Measurements from ENCODE around the gene DNMT1.
A peak's percentile ranks its signal among the peaks of the same experiment; 100 is the strongest.

DNMT1 gene

GRCh38 chr19:10115392-10116084 lies 79.2 kb downstream of the DNMT1 start:
- Histone ChIP-seq H3K4ac (ENCODE audit: low read length) (no peak overlapping the region), H2BK120ac (ENCODE audit: low read depth, low read length) (peak overlapping the region; percentile 17)
- no CpG with 5 or more reads among the region's 45 CpGs for WGBS, 2 donors (ENCODE audit: extremely low coverage in 2 of 2, insufficient read length in 2 of 2, insufficient replicate concordance in 1 of 2)

GRCh38 chr19:10114651-10115391 lies 79.9 kb downstream of the DNMT1 start:
- H3K4me2 ChIP-seq (ENCODE audit: insufficient read depth, low read length, poor library complexity, severe bottlenecking) = no peak overlapping the region
- no peak for DNase-seq (ENCODE audit: low spot score)
- peak overlapping the region; percentile 56 for H3K14ac ChIP-seq (ENCODE audit: low read length)
- no peak overlapping the region for H3K4me3 ChIP-seq (ENCODE audit: low read length in 2 of 2)
- H3K18ac ChIP-seq (ENCODE audit: low read length) = no peak overlapping the region
- H2BK15ac ChIP-seq (ENCODE audit: low read length) = no peak overlapping the region
- no peak overlapping the region for H2BK12ac ChIP-seq (ENCODE audit: low read length)
- no peak overlapping the region for H3K4ac ChIP-seq (ENCODE audit: low read length)
- H2BK5ac ChIP-seq (ENCODE audit: low read length) = peak overlapping the region; percentile 11
- H4K8ac ChIP-seq (ENCODE audit: low read depth, low read length) = no peak overlapping the region
- H3K79me1 ChIP-seq (ENCODE audit: low read depth, low read length) = peaks cover 21% of the 10 kb centered on the region
- peak overlapping the region; percentile 85 for H3K23ac ChIP-seq (ENCODE audit: low read depth, low read length, poor library complexity)
- no peaks in the 10 kb centered on the region for H3K27me3 ChIP-seq (ENCODE audit: control insufficient read depth in 3 of 3, insufficient read depth in 3 of 3, low read depth in 1 of 3, low read length in 3 of 3)
- H2AFZ ChIP-seq (ENCODE audit: low read length) = no peak overlapping the region
- WGBS, 2 donors (ENCODE audit: extremely low coverage in 2 of 2, insufficient read length in 2 of 2, insufficient replicate concordance in 1 of 2) = no CpG with 5 or more reads among the region's 26 CpGs
- no peak overlapping the region for H3K27ac ChIP-seq (replicated peaks; ENCODE audit: low read length)
- H2BK120ac ChIP-seq (ENCODE audit: low read depth, low read length) = no peak overlapping the region
- no peak overlapping the region for H2AK5ac ChIP-seq (ENCODE audit: low read depth, low read length)
- peaks cover 6 to 8% of the 10 kb centered on the region in 2 donors for H3K4me1 ChIP-seq (ENCODE audit: control insufficient read depth in 2 of 2, insufficient read depth in 1 of 2, low read depth in 1 of 2, low read length in 2 of 2)
- H3K36me3 ChIP-seq (replicated peaks in 1 of 2; ENCODE audit: control insufficient read depth in 2 of 2, insufficient read depth in 2 of 2, low read length in 2 of 2) = peaks cover 55 to 81% of the 10 kb centered on the region in 2 donors
- H3K9me3 ChIP-seq (replicated peaks in 1 of 2; ENCODE audit: control insufficient read depth in 2 of 2, insufficient read depth in 1 of 2, low read depth in 1 of 2, low read length in 2 of 2) = no peaks in the 10 kb centered on the region
- H3K9ac ChIP-seq (ENCODE audit: low read depth, low read length, poor library complexity) = no peak overlapping the region
- no peak overlapping the region for H4K91ac ChIP-seq (ENCODE audit: low read depth, low read length, poor library complexity)

More at GRCh38 chr19:10115392-10116084, 79.2 kb downstream of the DNMT1 start:
- H2BK12ac ChIP-seq (ENCODE audit: low read length) = no peak overlapping the region
- H3K4me3 ChIP-seq (ENCODE audit: low read length in 2 of 2) = no peak overlapping the region
- peaks cover 21% of the 10 kb centered on the region for H3K79me1 ChIP-seq (ENCODE audit: low read depth, low read length)
- H3K27me3 ChIP-seq (ENCODE audit: control insufficient read depth in 3 of 3, insufficient read depth in 3 of 3, low read depth in 1 of 3, low read length in 3 of 3) = no peaks in the 10 kb centered on the region
- H2AK5ac ChIP-seq (ENCODE audit: low read depth, low read length) = peak overlapping the region; percentile 63
- H2BK15ac ChIP-seq (ENCODE audit: low read length) = no peak overlapping the region
- peak overlapping the region; percentile 25 for H3K23ac ChIP-seq (ENCODE audit: low read depth, low read length, poor library complexity)
- peaks cover 6 to 8% of the 10 kb centered on the region in 2 donors for H3K4me1 ChIP-seq (ENCODE audit: control insufficient read depth in 2 of 2, insufficient read depth in 1 of 2, low read depth in 1 of 2, low read length in 2 of 2)
- peak overlapping the region; percentile 44 for H3K9ac ChIP-seq (ENCODE audit: low read depth, low read length, poor library complexity)
- no peak overlapping the region for H3K18ac ChIP-seq (ENCODE audit: low read length)
- DNase-seq (ENCODE audit: low spot score) = no peak
- no peak overlapping the region for H4K8ac ChIP-seq (ENCODE audit: low read depth, low read length)
- H3K9me3 ChIP-seq (replicated peaks in 1 of 2; ENCODE audit: control insufficient read depth in 2 of 2, insufficient read depth in 1 of 2, low read depth in 1 of 2, low read length in 2 of 2) = no peaks in the 10 kb centered on the region
- H3K27ac ChIP-seq (replicated peaks; ENCODE audit: low read length) = no peak overlapping the region
- no peak overlapping the region for H2BK5ac ChIP-seq (ENCODE audit: low read length)
- no peak overlapping the region for H4K91ac ChIP-seq (ENCODE audit: low read depth, low read length, poor library complexity)
- H3K36me3 ChIP-seq (replicated peaks in 1 of 2; ENCODE audit: control insufficient read depth in 2 of 2, insufficient read depth in 2 of 2, low read length in 2 of 2) = peaks cover 49 to 73% of the 10 kb centered on the region in 2 donors
- no peak overlapping the region for H3K14ac ChIP-seq (ENCODE audit: low read length)
- no peak overlapping the region for H3K4me2 ChIP-seq (ENCODE audit: insufficient read depth, low read length, poor library complexity, severe bottlenecking)
- H2AFZ ChIP-seq (ENCODE audit: low read length) = no peak overlapping the region

- Histone ChIP-seq H3K4me2 (ENCODE audit: insufficient read depth, low read length, poor library complexity, severe bottlenecking) (no peak overlapping the region), H2BK12ac (ENCODE audit: low read length) (peak overlapping the region; percentile 41), H3K4me3 (ENCODE audit: low read length in 2 of 2) (no peak overlapping the region), H3K18ac (ENCODE audit: low read length) (no peak overlapping the region), H3K27ac (replicated peaks; ENCODE audit: low read length) (no peak overlapping the region), H3K27me3 (ENCODE audit: control insufficient read depth in 3 of 3, insufficient read depth in 3 of 3, low read depth in 1 of 3, low read length in 3 of 3) (no peaks in the 10 kb centered on the region), H2BK15ac (ENCODE audit: low read length) (no peak overlapping the region), H2BK120ac (ENCODE audit: low read depth, low read length) (no peak overlapping the region), H3K79me1 (ENCODE audit: low read depth, low read length) (peaks cover 22% of the 10 kb centered on the region), H2AK5ac (ENCODE audit: low read depth, low read length) (no peak overlapping the region), H3K4me1 (ENCODE audit: control insufficient read depth in 2 of 2, insufficient read depth in 1 of 2, low read depth in 1 of 2, low read length in 2 of 2) (peaks cover 4% of the 10 kb centered on the region in 2 donors), H3K9me3 (replicated peaks in 1 of 2; ENCODE audit: control insufficient read depth in 2 of 2, insufficient read depth in 1 of 2, low read depth in 1 of 2, low read length in 2 of 2) (no peaks in the 10 kb centered on the region), H2BK5ac (ENCODE audit: low read length) (peak overlapping the region; percentile 11), H4K8ac (ENCODE audit: low read depth, low read length) (no peak overlapping the region), H3K36me3 (replicated peaks in 1 of 2; ENCODE audit: control insufficient read depth in 2 of 2, insufficient read depth in 2 of 2, low read length in 2 of 2) (peaks cover 62 to 88% of the 10 kb centered on the region in 2 donors), H3K14ac (ENCODE audit: low read length) (peak overlapping the region; percentile 56), H2AFZ (ENCODE audit: low read length) (no peak overlapping the region), H3K23ac (ENCODE audit: low read depth, low read length, poor library complexity) (peak overlapping the region; percentile 85), H3K4ac (ENCODE audit: low read length) (peak overlapping the region; percentile 11), H3K9ac (ENCODE audit: low read depth, low read length, poor library complexity) (no peak overlapping the region), H4K91ac (ENCODE audit: low read depth, low read length, poor library complexity) (no peak overlapping the region)
- no peak for DNase-seq (ENCODE audit: low spot score)
- WGBS, 2 donors (ENCODE audit: extremely low coverage in 2 of 2, insufficient read length in 2 of 2, insufficient replicate concordance in 1 of 2) = no CpG with 5 or more reads among the region's 43 CpGs
Measured at GRCh38 chr19:10113964-10114650, 80.6 kb downstream of the DNMT1 start.

- no peak overlapping the region for H2BK120ac ChIP-seq (ENCODE audit: low read depth, low read length)
- no peak overlapping the region for H2AK5ac ChIP-seq (ENCODE audit: low read depth, low read length)
- H2BK12ac ChIP-seq (ENCODE audit: low read length) = no peak overlapping the region
- H2BK5ac ChIP-seq (ENCODE audit: low read length) = no peak overlapping the region
- H3K79me1 ChIP-seq (ENCODE audit: low read depth, low read length) = peaks cover 17% of the 10 kb centered on the region
- WGBS, 2 donors (ENCODE audit: extremely low coverage in 2 of 2, insufficient read length in 2 of 2, insufficient replicate concordance in 1 of 2) = no CpG with 5 or more reads among the region's 19 CpGs
- no peak overlapping the region for H4K91ac ChIP-seq (ENCODE audit: low read depth, low read length, poor library complexity)
- H4K8ac ChIP-seq (ENCODE audit: low read depth, low read length) = no peak overlapping the region
- H3K14ac ChIP-seq (ENCODE audit: low read length) = no peak overlapping the region
- H2AFZ ChIP-seq (ENCODE audit: low read length) = no peak overlapping the region
- no peak overlapping the region for H3K4ac ChIP-seq (ENCODE audit: low read length)
- no peak for DNase-seq (ENCODE audit: low spot score)
- no peaks in the 10 kb centered on the region for H3K27me3 ChIP-seq (ENCODE audit: control insufficient read depth in 3 of 3, insufficient read depth in 3 of 3, low read depth in 1 of 3, low read length in 3 of 3)
- no peaks in the 10 kb centered on the region for H3K9me3 ChIP-seq (replicated peaks in 1 of 2; ENCODE audit: control insufficient read depth in 2 of 2, insufficient read depth in 1 of 2, low read depth in 1 of 2, low read length in 2 of 2)
- H3K9ac ChIP-seq (ENCODE audit: low read depth, low read length, poor library complexity) = no peak overlapping the region
- H3K36me3 ChIP-seq (replicated peaks in 1 of 2; ENCODE audit: control insufficient read depth in 2 of 2, insufficient read depth in 2 of 2, low read length in 2 of 2) = peaks cover 60 to 89% of the 10 kb centered on the region in 2 donors
- no peak overlapping the region for H3K4me2 ChIP-seq (ENCODE audit: insufficient read depth, low read length, poor library complexity, severe bottlenecking)
- H3K4me3 ChIP-seq (ENCODE audit: low read length in 2 of 2) = no peak overlapping the region
- no peaks in the 10 kb centered on the region for H3K4me1 ChIP-seq (ENCODE audit: control insufficient read depth in 2 of 2, insufficient read depth in 1 of 2, low read depth in 1 of 2, low read length in 2 of 2)
- peak overlapping the region; percentile 85 for H3K23ac ChIP-seq (ENCODE audit: low read depth, low read length, poor library complexity)
- H2BK15ac ChIP-seq (ENCODE audit: low read length) = no peak overlapping the region
- no peak overlapping the region for H3K18ac ChIP-seq (ENCODE audit: low read length)
- no peak overlapping the region for H3K27ac ChIP-seq (replicated peaks; ENCODE audit: low read length)
Measured at GRCh38 chr19:10113592-10113963, 81.2 kb downstream of the DNMT1 start.

Measured in neuronal stem cell (in vitro differentiated cells).